Measurements from ENCODE around the gene PDE2A.
A peak's percentile ranks its signal among the peaks of the same experiment; 100 is the strongest.

PDE2A gene

DNA sequence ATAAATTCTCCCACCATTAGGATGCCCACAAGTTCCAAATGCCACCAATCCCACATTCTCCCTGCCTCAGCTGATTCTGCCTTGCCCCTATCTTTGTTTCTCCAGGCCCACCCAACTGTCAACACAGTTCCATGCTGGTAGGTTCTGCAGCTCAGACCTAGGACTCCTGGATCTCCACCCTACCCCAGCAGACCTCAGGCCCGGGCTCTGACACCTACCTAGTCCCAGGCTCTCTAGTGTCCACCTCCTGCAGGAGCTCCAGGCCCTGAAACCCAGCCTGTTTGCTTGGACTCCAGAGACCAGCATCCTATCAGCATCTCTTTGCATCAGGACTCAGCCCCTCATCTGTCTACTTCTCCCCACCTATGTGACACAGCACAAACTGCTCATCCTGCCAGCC, 86.5 kb downstream of the PDE2A start:
- no peak for DNase-seq

DNA sequence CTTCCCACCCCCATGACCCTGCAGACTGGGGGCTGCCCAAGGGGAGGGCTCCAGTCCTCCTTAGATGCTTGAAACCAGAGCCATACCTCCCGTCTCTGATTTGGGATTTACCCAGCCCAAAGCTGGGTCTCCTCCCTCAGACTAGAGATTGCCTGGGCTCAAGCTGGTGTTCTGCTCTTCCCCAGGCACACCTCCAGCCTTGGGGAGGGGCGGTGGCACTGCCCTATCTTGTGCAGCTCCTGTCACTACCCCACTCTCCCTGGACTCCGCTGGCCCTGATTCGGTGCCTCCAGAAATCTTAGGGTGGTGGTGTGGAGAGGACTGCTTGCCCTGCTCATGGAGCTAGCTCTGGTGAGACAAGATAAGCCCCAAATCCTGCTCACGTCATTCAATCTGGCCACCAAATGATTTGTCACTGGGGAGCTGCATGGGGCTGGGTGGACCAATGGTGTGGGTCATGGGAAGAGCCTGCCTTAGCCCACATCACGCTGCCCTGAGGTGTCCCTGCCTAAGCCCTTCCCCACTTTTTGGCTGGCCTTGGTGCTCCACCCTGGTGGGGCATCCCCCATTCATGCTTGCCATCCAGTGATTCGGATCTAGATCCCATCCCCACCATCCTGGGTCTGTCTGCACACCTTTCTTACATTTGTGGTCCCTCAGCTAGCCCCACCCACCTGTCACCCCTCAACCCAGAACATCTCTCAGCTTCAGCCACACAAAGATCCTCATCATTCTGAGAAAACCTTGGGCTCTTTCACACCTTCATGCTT, 87.7 kb downstream of the PDE2A start:
- no peak for DNase-seq

DNA sequence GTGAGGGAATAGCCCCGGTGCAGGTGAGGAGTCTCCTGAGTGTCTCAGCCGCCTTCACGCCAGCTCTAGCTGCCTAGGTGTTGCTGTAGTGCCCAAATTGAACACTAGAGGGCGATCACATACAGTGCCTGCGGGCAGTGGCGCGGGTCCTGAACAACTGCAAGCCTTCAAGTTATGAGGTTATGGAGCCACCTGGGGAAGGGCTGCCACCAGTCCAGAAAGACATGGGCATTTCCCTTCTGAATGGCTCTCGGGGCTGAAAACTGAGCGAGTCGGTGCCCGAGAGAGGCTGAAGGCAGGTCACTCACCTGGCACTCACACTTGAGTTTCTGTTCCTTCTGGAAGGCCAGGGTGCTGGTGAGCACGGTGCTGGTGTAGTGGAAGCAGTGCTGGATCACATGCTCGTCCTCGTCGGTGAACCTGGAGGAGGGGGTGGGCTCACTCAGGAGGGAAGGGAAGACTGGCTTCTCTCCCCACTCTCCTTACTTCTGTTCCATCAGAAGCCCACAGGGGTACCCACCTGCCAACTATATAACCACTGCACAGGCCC, 88.4 kb downstream of the PDE2A start:
- peak; percentile 50 for DNase-seq

DNA sequence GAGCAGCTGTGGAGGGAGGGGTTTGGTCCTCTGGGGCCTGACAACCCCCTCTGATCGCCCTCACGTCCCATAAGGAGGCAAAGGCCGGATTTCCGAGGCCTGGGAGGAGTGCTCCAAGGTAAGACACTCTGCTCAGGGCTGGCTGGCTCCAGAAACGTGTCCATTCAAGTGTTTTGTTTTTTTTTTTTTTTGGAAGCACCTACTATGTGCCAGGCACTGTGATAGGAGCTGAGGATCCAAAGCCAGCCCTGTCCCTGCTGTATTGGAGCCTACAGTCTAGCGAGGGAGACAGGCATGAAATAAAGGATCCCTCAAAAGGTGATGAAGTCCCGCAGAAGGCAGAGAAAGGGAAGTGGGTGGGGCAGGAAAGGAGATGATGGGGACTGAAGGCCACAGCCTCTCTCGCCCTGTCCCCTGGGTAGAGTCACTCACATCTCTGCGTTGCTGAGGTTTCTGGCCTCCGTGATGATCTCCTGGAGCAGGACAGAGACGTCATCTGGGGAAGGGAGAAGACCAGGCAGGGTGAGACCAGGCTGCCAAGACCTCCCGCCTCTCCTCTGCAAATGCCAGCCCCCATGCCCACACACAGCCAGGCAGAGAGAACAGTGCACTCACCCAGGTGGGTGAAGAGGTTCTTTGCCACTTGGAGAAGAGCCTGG, 89.2 kb downstream of the PDE2A start:
- DNase-seq, result no peak

DNA sequence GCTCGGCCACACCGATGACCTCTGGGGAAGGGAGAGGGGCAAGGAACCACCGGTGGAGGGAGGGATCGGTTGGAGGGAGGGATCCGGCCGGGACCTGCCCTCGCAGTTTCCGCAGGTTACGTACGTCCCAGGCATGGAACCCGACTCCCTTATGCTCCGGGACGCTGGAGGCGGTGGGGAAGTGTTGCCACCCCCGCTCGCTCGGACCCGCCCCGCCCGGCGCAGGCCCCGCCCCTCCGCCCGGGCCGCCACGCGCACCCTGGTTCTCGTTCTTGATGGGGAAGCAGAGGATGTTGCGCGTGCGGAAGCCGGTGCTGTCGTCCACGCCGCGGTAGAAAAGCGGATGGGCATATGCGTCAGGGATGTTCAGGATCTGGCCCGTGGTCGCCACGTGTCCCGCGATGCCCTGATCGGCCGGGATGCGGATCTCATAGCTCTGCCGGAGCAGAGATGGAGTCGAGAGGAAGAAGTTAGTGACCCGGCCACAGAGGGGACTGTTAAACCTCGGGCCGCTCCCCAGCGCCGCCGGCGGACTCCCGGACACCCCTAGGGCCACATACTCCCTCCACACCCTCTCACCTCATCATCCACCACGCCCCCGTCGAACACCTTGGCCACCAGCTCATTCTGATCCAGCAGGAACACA, 89.8 kb downstream of the PDE2A start:
- no peak for DNase-seq

DNA sequence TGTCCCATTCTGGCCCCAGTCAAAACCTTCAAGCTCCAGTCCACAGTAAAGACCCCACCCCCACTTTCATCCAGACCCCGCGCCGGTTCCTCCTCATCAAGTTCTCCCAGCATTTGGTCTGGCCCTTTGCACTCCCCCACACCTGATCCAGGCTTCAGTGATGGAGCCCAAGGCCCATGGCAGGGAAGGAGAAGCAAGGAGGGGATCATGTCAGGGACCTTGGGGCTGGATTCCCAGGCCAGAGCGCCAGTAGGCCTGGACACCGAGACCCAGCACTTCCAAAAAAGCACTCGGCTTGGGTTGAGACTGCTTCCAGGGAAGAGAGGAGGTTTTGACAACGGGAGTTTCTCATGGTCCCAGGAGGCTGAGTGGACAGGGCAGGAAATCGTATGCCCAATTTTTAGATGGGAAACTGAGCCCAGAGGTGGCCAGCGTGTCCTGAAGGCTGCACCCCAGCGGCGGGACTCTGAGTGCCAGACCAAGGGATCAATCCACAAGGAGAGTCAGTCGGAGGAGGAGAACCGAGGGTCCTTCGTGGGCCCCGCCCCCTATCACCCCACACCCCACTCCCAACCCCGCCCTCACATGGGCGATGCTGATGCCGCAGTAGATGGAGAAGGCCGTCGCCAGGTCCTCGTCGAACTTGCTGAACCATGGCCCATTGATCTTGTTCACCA, 90.5 kb downstream of the PDE2A start:
- no peak for DNase-seq

DNA sequence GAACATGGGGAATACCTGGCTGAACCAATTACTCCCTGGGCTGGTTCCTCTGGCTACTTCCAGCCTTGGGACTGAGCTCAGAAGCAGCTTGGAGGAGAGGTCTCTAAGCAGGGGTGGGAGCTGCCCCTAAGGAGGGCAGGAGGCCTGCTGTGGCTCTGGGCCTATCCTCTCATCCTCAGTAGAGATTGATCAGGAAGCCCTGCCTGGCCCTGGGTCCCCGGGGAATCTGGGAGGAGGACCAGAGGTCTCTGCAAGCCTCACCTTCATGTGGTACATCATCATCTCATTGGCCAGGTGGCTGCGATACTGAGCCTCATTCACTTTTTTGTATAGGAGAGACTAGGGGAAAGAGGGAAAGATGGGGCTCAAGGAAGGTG, 91.1 kb downstream of the PDE2A start:
- no peak for DNase-seq

DNA sequence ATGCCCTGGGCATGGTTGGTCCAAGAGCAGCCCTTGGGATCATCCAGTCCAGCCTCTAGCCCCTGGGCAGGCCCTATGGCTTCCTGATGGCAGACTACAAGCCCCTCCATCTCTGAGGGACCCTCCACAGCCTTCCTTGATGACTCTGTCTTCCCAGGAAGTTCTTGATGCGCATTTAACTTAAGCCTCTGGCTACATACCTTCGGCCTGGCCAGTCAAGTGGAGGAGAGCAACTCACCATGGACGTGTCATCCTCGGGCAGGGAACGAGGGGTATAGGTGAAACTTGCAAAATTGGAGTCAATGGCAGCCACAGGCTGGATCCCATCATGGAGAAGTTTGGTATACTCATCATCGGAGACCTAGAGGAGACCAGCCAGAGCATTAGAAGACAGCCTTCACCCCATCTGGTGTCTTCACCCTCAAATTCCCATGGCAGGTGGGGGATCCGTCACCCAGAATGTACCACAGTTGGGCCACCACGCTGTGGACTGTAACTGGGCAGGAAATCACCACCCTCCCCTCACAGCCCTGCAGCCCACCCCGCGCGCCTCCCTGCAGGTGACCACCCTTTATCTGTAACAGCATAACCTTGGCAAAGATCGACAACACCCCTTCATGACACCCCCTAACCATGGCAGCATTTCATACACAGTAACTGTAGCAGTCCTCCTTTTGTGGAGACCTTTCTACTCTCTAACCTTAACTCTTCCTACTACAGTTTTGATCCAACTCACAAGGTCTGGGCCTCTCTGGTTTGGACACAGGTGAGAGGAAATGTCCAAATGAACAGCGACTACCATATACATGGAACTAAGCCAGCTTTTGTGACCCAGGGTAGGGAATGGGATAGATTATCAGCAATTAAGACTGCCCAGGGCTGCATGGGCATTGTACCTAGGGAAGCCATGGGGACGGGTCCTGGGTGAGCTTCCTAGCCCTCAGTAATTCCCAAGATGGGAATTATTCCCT, 91.7 kb downstream of the PDE2A start:
- DNase-seq, result no peak

DNA sequence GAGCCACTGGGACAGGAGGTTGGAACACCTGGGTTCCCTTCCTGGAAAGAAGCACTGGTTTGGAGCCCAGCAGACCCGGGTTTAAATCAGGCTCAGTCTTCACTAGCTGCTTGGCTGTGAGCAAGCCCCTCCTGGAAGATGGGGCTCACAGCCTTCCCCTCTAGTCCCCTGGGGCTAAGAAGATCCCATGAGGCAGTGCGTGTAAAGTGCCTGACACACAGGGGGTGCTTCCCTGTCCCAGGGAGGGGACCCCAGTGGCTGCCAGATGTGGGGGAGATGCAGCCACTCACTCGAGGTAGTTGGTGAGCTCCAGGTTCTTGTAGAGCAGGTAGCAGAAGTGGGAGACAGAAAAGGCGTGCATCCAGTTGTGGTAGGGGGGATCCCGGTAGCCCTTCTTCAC, 93.2 kb downstream of the PDE2A start:
- DNase-seq, result no peak

DNA sequence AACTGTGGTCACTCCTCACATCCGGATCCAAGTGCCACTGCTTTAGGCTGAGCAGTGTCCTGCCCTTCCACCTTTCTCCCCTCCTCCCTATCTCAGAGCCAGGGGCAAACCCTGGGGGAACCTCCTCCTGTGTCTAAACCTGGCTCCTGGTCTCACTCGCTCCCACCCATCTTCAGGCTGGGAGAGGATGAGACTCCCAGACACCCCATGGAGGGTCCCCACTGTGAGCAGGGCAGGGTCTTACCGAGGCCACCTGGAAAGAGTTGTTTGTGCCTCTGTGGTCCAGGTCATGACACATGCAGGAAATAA, 93.6 kb downstream of the PDE2A start:
- DNase-seq, result no peak

DNA sequence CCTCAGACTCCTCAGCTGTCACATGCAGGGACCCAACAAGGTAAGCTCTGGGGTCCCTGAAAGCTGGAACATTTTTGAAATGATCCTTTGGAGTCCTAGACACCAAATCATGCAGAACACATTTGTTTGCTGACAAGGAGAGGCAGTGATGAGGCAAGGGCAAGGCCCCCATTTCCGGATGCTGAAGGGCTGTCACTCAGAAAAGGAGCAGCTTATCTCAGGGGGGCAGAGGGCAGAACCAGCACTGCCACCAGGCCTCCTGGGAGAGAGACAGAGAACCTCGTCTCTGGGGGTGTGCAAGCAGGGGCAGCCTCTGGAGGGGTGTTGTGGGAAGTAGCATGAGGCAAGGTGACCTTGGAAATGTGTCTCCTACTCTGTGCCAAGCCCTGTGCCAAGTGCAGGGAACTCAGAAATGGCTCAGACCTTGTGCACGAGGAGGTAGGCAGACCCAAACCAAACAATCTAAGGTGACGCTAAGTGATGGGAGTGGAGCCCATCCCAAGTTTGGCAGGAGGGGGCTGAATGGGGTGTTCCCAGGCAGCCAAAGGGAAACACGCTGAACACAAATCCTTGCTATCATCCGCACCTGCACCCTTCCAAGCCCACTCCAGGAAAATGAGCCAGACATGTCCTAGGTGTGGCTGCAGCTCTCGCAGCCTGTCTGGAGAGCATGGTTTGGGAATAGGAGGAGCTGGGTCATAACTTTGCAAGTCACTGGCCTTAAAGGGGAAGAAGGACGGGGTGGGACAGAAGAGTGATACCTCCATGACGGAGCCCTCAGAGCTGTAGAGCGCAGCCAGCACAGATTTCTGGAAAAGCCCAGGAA, 94.2 kb downstream of the PDE2A start:
- DNase-seq, result no peak

DNA sequence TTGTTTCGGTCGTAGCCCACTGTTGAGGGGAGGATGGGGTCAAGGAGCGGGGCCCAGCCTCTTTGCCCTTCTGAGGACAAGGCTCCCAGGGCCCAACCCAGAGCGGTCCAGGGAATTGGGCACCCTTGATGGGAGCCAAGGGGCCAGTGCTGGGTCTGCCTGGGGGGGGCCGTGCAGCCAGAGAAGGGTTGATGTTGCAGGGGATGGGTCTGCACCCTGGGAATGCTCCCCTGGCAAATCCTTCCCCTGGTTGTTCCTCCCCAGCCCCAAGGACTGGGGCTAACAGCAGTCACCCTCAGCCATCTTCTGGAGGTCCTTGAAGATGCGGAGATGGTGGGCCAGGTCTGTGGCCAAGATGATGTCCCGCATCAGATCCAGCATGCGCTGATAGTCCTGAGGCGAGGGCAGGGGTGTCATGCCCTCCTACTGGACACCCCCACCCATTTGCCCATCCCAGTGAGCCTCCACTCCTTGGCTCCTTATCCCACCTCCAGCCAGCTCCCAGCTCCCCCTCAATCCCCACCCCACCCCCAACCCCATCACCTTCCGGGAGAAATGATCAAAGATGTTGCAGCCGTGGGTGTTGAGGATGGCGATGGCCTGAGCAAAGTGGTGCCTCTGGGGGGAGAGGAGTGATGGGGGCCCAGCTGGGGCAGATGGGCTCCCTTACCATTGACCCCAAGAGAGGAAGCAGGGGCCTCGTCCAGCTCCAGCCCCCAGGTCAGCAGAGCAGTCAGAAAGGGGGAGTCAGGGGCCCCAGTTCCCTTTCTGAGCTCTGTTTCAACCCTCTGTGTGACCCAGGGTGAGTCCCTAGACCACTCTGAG, 95.0 kb downstream of the PDE2A start:
- no peak for DNase-seq

DNA sequence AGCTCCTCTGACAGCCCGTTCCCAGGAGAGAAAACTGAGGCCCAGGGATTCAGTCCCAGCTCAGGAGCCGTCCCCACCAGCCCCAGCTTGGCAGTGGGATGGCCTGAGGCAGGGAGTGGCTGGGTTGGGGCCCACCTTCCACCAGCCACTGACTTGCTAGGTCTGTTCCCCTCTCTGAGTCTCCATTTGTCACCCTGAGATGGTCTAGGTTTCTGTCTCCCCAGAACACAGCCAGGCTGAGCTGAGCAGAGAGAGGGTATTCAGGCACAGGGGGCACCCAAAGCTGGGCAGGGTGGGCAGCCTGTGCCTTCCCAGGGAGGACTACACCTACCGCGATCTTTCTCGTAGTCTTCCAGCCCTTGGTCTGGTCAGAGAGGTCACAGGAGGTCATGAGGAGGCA, 95.7 kb downstream of the PDE2A start:
- DNase-seq, result no peak

DNA sequence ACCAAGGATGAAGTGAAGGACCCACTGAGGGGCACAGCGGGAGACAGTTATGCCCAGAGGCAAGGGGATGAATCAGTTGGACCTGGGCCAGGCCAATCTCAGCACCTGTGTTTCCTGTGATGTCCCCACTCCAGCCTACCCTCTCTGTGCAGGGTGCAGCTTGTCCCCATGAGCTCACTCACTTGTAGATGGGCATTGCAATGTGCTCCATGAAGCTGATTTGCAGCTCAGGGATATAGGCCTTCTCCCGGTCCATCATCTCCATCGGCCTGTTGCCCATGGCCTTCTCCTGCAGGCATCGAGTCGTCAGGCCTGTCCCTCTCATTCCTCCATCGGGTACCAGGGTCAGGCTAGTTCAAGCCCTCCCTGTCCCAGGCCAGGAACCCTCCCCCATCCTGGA, 96.2 kb downstream of the PDE2A start:
- DNase-seq, result no peak

DNA sequence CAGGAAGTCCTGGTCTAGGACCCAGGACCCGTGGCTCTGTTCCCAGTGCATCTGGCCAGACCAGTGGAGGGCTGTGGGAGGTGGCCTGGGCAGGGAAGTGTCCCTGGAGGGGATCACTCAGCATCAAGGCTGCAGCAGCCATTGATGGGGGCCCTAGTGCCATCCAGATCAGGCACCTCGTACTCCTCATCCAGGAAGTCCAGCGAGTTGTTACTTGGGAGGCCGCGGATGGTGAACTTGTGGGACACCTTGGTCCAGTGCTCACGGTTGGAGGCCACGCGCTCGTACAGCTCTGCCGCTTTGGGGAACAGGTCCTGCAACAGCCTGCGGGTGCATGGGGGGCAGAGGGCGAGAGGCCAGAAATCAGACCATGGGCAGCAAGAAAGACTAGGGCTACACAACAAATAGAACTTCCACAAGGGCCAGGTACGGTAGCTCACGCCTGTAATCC, 96.9 kb downstream of the PDE2A start:
- DNase-seq, result no peak

DNA sequence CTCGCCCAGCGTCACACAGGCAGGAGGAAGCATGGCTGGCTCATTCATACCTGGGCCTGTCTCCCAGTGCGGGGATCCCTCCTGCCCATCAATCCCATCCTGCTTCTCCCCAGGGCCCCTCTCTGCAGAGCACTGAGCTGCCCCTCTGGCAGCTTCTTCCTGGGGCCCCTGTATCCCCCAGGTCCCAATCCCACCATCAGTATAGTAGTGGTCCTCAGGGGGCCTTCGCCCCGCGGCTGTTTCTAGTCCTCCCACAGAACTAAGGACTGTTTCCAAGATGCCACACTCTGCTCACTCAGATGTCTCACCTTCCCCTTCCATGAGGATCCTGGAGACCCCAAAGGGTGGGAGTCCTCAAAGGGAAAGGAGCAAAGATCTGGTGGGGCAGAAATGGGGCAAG, 97.6 kb downstream of the PDE2A start:
- no peak for DNase-seq

DNA sequence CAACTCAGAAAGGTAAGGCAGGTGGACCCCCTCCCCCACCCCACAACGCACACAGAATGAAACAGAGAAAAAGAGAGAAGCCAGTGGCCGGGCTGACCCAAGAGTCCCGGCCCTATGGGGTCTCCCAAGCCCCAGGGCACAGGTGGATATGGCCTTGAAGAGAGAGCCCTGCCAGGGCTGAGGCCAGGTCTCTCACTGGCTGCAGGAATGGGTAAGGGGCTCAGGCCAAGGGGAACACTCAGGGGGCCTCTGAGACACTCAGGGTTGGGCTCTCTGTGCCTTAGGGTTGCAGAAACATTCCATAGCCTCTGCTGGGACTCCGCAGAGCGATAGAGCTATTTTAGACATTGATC, 98.0 kb downstream of the PDE2A start:
- no peak for DNase-seq

DNA sequence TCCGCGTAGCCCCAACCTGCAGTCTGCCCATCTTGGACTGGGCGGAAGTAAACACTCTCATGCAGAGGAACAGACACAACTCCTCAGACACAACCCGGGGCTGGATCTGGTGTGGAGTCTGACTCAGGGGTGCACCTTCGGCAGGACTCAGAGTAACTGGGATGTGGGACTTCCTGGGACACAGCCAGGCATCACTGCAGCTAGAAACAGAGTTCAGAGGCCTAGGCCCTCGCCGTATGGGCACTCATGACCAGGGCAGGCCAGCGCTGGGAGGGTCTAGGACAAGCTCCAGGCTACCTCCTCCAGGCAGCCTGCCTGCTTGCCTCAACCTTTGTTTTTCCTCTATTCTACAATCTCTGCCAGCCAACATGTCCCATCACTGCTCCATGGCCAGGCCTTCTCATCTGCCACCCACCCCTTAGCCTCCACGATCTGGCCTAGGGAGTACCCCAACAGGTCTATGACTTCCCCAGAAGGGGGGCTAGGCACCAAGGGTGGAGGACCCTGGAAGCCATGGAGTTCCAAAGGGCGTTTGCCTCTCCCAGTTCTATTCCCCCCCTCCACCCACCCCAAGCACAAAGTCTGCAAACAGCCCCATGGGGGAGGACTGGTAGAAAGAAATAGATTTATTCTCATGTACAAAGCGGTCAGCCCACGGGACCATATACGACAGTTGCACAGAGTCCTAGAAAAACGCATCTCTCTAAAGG, 98.5 kb downstream of the PDE2A start:
- no peak for DNase-seq

DNA sequence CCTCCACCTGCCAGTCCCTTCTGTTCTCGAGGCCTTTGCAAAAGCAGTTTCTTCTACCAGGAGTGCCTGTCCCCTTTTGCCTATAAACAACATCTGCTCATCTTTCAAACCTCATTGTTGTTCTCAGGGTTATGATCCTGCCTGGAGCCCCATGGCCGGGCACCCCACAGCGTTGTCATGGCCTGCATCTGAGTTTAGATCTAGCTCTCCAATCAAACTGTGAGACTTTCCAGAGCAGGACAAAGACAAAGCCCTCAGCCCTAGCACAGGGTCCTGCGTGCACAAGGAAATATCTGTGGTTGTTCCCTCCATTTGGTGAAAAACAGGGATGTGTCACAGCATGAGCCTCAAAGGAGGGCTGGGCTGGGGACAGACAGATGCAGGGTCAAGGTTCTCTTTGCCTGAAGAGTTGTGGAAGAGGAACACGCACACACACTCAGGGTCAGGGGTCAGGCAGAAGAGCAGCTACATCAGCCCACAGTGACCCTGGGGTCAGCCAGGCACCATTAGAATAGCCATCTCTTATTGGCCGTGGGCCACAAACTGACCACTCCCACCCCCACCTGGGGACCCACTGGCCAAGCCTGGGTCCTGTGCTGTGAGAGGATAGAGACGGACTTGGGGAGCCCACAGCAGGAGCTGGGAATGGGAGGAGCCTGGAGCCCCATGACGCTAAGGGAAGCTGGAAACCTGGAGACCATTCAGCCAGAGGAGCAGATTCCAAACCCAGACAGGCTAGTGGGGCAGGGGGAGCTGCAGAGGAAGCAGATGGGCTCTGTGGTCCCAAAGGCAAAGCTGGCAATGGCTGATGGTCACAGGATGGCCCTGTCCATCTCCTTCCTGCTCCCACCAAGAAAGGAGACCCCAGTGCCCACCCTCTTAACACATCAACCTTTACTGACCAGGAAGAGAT, 99.4 kb downstream of the PDE2A start:
- DNase-seq, result no peak

Measured in midbrain (tissue), 1 donor.